ENCODE measurements around the gene ITPRIPL2. TPM values are rescaled to one million over a fixed set of nuclear protein-coding genes. Genes with fewer than 3 reads are reported as not detected.

The ITPRIPL2 gene
- total RNA-seq, 1 experiment from 2014 or later = 67.9 TPM

DNA sequence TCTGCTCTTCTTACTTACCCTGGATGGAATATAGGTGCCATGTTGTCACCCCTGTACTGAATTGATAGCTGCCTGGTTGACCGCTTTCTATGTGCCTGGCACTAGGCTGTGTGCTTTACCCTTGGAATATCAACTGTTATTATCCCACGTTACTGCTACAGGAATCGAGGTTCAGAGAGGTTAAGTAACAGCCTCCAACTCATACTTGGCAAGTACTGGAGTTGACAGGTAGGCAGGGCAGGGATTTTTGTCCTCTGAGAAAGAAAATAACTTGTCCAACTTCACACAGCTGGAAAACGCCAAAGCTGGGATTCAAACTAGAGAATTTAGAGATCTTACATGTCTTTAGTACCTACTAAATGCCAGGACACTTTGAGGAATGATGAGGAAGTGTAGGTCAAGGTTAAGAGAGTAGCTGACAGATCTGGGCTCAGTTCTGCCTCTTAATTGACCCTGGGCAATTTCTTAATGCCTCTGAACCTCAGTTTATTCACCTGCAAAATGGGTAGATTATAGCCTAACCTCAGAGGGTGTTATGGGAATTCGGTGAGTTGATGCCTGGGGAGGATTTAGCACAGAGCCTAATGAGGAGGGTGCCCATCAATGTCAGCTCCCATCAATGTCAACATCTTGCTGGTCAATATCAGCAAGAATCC is 25.8 kb downstream of the ITPRIPL2 start:
- no peaks in the 10 kb centered on the region for H4K20me1 ChIP-seq (ENCODE audit: insufficient read depth)
- H3K79me2 ChIP-seq (ENCODE audit: insufficient read depth, low read length) = no peaks in the 10 kb centered on the region
- H3K27ac ChIP-seq (ENCODE audit: low read depth, low read length) = no peak overlapping the region
- no peak overlapping the region for H3K4me3 ChIP-seq (replicated peaks in 1 of 2; ENCODE audit: low read depth in 1 of 2, low read length in 2 of 2)
- DNase-seq (ENCODE audit: low read depth, low spot score) = no peak
- no peaks in the 10 kb centered on the region for H3K36me3 ChIP-seq (ENCODE audit: control insufficient read depth in 1 of 2, insufficient read depth in 2 of 2, low read length in 2 of 2)
- no TSS peak for BruUV-seq (replicated peaks)
- ATAC-seq = no peak
- TF ChIP-seq SP1 (IDR thresholded peaks at IDR 0.05; ENCODE audit: low read depth) (no peak), CBX3 (IDR thresholded peaks at IDR 0.05; ENCODE audit: low read depth) (peak; percentile 45; the same call in 1 of the 2 replicates)
- TF ChIP-seq, protein P1, sequence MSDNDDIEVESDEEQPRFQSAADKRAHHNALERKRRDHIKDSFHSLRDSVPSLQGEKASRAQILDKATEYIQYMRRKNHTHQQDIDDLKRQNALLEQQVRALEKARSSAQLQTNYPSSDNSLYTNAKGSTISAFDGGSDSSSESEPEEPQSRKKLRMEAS (IDR thresholded peaks at IDR 0.05) = peak; percentile 34; the same call in 1 of the 2 replicates
- H3K27me3 ChIP-seq (ENCODE audit: insufficient read depth, low read length) = no peaks in the 10 kb centered on the region
- no peak overlapping the region for H3K4me2 ChIP-seq (ENCODE audit: low read length)
- ChIA-PET CTCF (interaction anchor here (1.2 to 2.4 kb wide), 2 partner anchors 12 to 40 kb away, joined by 3 to 6 read pairs; no protein-coding TSS in a partner anchor), RAD21 (ENCODE audit: low non-redundant PET in 1 of 2, low total read pairs in 2 of 2, uncharacterized antibody in 2 of 2, unreplicated experiment in 2 of 2) (interaction anchor here in 1 of 2 experiments (1.7 kb wide), 1 partner anchor 54 kb away, joined by 3 read pairs; no protein-coding TSS in a partner anchor), POLR2A (interaction anchor here (0.8 to 1.1 kb wide), 2 partner anchors 9 to 54 kb away, joined by 3 to 4 read pairs; no protein-coding TSS in a partner anchor)
- peaks cover 36 to 44% of the 10 kb centered on the region in 2 experiments for H3K4me1 ChIP-seq (ENCODE audit: control insufficient read depth in 1 of 2, insufficient read depth in 2 of 2, low read length in 2 of 2)
- H3K9me3 ChIP-seq (ENCODE audit: control insufficient read depth in 1 of 2, insufficient read depth in 1 of 2, low read depth in 1 of 2, low read length in 2 of 2) = no peaks in the 10 kb centered on the region
- H3K9ac ChIP-seq (ENCODE audit: low read length) = no peak overlapping the region
- H2AFZ ChIP-seq (ENCODE audit: low read depth, low read length, poor library complexity, severe bottlenecking) = no peak overlapping the region
- intact Hi-C loops (cut with micrococcal nuclease) = no loop called here
- H3K9me2 ChIP-seq (ENCODE audit: insufficient read depth) = no peaks in the 10 kb centered on the region

DNA sequence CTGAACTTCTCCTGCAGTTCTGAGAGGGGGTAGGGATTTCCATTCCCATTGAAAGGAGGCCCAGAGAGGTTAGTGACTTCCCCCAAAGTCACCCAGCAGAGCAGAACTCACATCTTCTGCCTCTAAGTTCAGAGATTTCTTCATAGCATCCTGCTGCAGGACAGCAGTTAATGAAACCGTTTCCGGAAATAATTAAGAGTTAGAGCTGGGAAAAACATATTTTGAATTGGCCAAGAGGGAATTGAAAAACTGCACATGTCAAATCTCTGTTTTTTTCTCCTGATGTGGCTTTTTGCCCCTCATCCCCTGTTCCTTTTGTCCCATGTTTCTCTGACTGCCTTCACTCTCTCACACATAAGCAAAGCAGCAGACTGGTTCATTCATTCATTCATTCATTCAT is 26.6 kb downstream of the ITPRIPL2 start:
- H3K4me3 ChIP-seq (replicated peaks in 1 of 2; ENCODE audit: low read depth in 1 of 2, low read length in 2 of 2) = no peak overlapping the region
- RAD21 ChIA-PET (ENCODE audit: low non-redundant PET in 1 of 2, low total read pairs in 2 of 2, uncharacterized antibody in 2 of 2, unreplicated experiment in 2 of 2) = no interaction called here
- H4K20me1 ChIP-seq (ENCODE audit: insufficient read depth) = no peaks in the 10 kb centered on the region
- no peaks in the 10 kb centered on the region for H3K36me3 ChIP-seq (ENCODE audit: control insufficient read depth in 1 of 2, insufficient read depth in 2 of 2, low read length in 2 of 2)
- TF ChIP-seq SIN3A (IDR thresholded peaks at IDR 0.05; ENCODE audit: low read depth) (no peak), RAD21 (IDR thresholded peaks at IDR 0.05; ENCODE audit: low read depth) (no peak)
- no peak for DNase-seq (ENCODE audit: low read depth, low spot score)
- no peak overlapping the region for H3K4me2 ChIP-seq (ENCODE audit: low read length)
- no peak for ATAC-seq
- no peaks in the 10 kb centered on the region for H3K27me3 ChIP-seq (ENCODE audit: insufficient read depth, low read length)
- intact Hi-C loops (cut with micrococcal nuclease) = no loop called here
- POLR2A ChIA-PET = interaction anchor here (0.8 to 1.1 kb wide), 2 partner anchors 10 to 55 kb away, joined by 3 to 4 read pairs; no protein-coding TSS in a partner anchor
- H3K79me2 ChIP-seq (ENCODE audit: insufficient read depth, low read length) = no peaks in the 10 kb centered on the region
- no peak overlapping the region for H2AFZ ChIP-seq (ENCODE audit: low read depth, low read length, poor library complexity, severe bottlenecking)
- no peak overlapping the region for H3K9ac ChIP-seq (ENCODE audit: low read length)
- CTCF ChIA-PET = interaction anchor here (2.4 kb wide), 1 partner anchor 39 kb away, joined by 6 read pairs; no protein-coding TSS in a partner anchor
- no peaks in the 10 kb centered on the region for H3K9me3 ChIP-seq (ENCODE audit: control insufficient read depth in 1 of 2, insufficient read depth in 1 of 2, low read depth in 1 of 2, low read length in 2 of 2)
- no peaks in the 10 kb centered on the region for H3K9me2 ChIP-seq (ENCODE audit: insufficient read depth)
- BruUV-seq (replicated peaks) = no TSS peak
- no peak overlapping the region for H3K27ac ChIP-seq (ENCODE audit: low read depth, low read length)
- H3K4me1 ChIP-seq (ENCODE audit: control insufficient read depth in 1 of 2, insufficient read depth in 2 of 2, low read length in 2 of 2) = peaks cover 28 to 36% of the 10 kb centered on the region in 2 experiments

All from HCT116 (cell line).